GM23338 (cell line): ENCODE results near the gene RORC.

ENCODE experiments used
- CREB1 ChIP-seq: fragments of 250-450 bp; sonication (Bioruptor Pico); IDR thresholded peaks from 2 replicates; pipeline ENCODE4 v1.5.0; 2020; ENCODE audit warnings: low read depth, mild to moderate bottlenecking, moderate library complexity
- CTCF ChIP-seq, 2 experiments: fragments of 200-600 bp in 1 of 2; sonication (generic) in 1 of 2; conservative IDR thresholded peaks; 2 replicates each; pipeline versions ENCODE4 v1.5.1 to v1.6.1; 2016 to 2017; ENCODE audit warnings: antibody characterized with exemption in 2 of 2, low read depth in 2 of 2, mild to moderate bottlenecking in 2 of 2, moderate library complexity in 1 of 2
- ETS1 ChIP-seq: IDR thresholded peaks from 2 replicates; pipeline ENCODE4 v1.6.1; 2016; ENCODE audit warnings: antibody characterized with exemption
- EZH2 ChIP-seq: fragments of 200-600 bp; sonication (generic); IDR thresholded peaks from one replicate; pipeline ENCODE4 v1.8.0; 2017; ENCODE audit warnings: antibody characterized with exemption, mild to moderate bottlenecking, low read depth; ENCODE audit not compliant: unreplicated experiment
- EZH2phosphoT487 ChIP-seq: fragments of 200-600 bp; sonication (generic); IDR thresholded peaks from one replicate; pipeline ENCODE4 v1.8.1; 2018; ENCODE audit warnings: antibody characterized with exemption; ENCODE audit not compliant: unreplicated experiment
- JUNB ChIP-seq: IDR thresholded peaks from one replicate; pipeline ENCODE4 v1.6.1; 2016; ENCODE audit warnings: antibody characterized with exemption; ENCODE audit not compliant: unreplicated experiment
- NANOG ChIP-seq: IDR thresholded peaks from 2 replicates; pipeline ENCODE4 v1.6.1; 2016; ENCODE audit warnings: antibody characterized with exemption, borderline replicate concordance
- POLR2AphosphoS5 ChIP-seq: IDR thresholded peaks from 2 replicates; pipeline ENCODE4 v1.6.1; 2016; ENCODE audit warnings: antibody characterized with exemption, low read depth
- REST ChIP-seq: IDR thresholded peaks from one replicate; pipeline ENCODE4 v1.6.1; 2018; ENCODE audit warnings: antibody characterized with exemption; ENCODE audit not compliant: unreplicated experiment
- STAT1 ChIP-seq: IDR thresholded peaks from one replicate; pipeline ENCODE4 v1.6.1; 2016; ENCODE audit warnings: antibody characterized with exemption; ENCODE audit not compliant: unreplicated experiment
- ZNF114 ChIP-seq: fragments of 250-450 bp; sonication (Bioruptor Pico); IDR thresholded peaks from 2 replicates; pipeline ENCODE4 v1.5.0; 2020; ENCODE audit warnings: mild to moderate bottlenecking, moderate library complexity
- ZNF331 ChIP-seq: fragments of 250-450 bp; sonication (Bioruptor Pico); IDR thresholded peaks from 2 replicates; pipeline ENCODE4 v1.5.0; 2020; ENCODE audit warnings: low read depth, mild to moderate bottlenecking, moderate library complexity
- ZNF462 ChIP-seq: fragments of 250-450 bp; sonication (Bioruptor Pico); IDR thresholded peaks from 2 replicates; pipeline ENCODE4 v1.5.0; 2020; ENCODE audit warnings: mild to moderate bottlenecking, moderate library complexity

- TF ChIP-seq REST: no peak
- TF ChIP-seq EZH2: no peak
- TF ChIP-seq CTCF (conservative IDR thresholded peaks at IDR 0.05; ENCODE audit: low read depth in 2 of 2): no peak
- TF ChIP-seq NANOG: no peak
- no peak for TF ChIP-seq ZNF114 (CRISPR knock-in tag)
- TF ChIP-seq POLR2AphosphoS5: no peak
- TF ChIP-seq EZH2phosphoT487: no peak
- no peak for TF ChIP-seq CREB1 (CRISPR knock-in tag)
- no peak for TF ChIP-seq JUNB
- no peak for TF ChIP-seq ETS1
- no peak for TF ChIP-seq STAT1
- no peak for TF ChIP-seq ZNF462 (CRISPR knock-in tag)
- no peak for TF ChIP-seq ZNF331 (CRISPR knock-in tag)
Observed at GRCh38 chr1:151790940-151791651, 40.5 kb downstream of the RORC start.
